Measurements from ENCODE around the gene PATZ1. TPM values are rescaled to one million over a fixed set of nuclear protein-coding genes. Genes with fewer than 3 reads are reported as not detected.

The PATZ1 gene
- total RNA-seq, 1 donor from 2014 or later: 37.4 TPM

- DNase-seq (no peak), ATAC-seq (ENCODE audit: low read depth) (no peak)
- ChIA-PET CTCF (no interaction called here), POLR2A (no interaction called here)
- H3K4me1 Mint-ChIP-seq: peaks cover 6% of the 10 kb centered on the region
- no peaks in the 10 kb centered on the region for H3K9me3 Mint-ChIP-seq
- peaks cover 90% of the 10 kb centered on the region for H3K36me3 Mint-ChIP-seq (ENCODE audit: low read depth)
- intact Hi-C loops (cut with micrococcal nuclease): no loop called here
- no peak overlapping the region for H3K27ac Mint-ChIP-seq
- no peak for TF ChIP-seq CTCF (IDR thresholded peaks at IDR 0.05)
- H3K4me3 Mint-ChIP-seq: no peak overlapping the region
- H3K27me3 Mint-ChIP-seq: no peaks in the 10 kb centered on the region
These were observed 12.5 kb downstream of the PATZ1 start for GRCh38 chr22:31333641-31334040.

GRCh38 chr22:31332886-31333285, 13.3 kb downstream of the PATZ1 start:
- CTCF ChIA-PET: no interaction called here
- peaks cover 91% of the 10 kb centered on the region for H3K36me3 Mint-ChIP-seq (ENCODE audit: low read depth)
- POLR2A ChIA-PET: no interaction called here
- H3K27me3 Mint-ChIP-seq: no peaks in the 10 kb centered on the region
- DNase-seq (no peak), ATAC-seq (ENCODE audit: low read depth) (no peak)
- no peaks in the 10 kb centered on the region for H3K9me3 Mint-ChIP-seq
- no peak overlapping the region for H3K27ac Mint-ChIP-seq
- intact Hi-C loops (cut with micrococcal nuclease): no loop called here
- peaks cover 2% of the 10 kb centered on the region for H3K4me1 Mint-ChIP-seq
- no peak overlapping the region for H3K4me3 Mint-ChIP-seq
- TF ChIP-seq CTCF (IDR thresholded peaks at IDR 0.05): no peak

- TF ChIP-seq CTCF (IDR thresholded peaks at IDR 0.05): no peak
- H3K36me3 Mint-ChIP-seq (ENCODE audit: low read depth): peaks cover 91% of the 10 kb centered on the region
- intact Hi-C loops (cut with micrococcal nuclease): no loop called here
- ChIA-PET POLR2A (no interaction called here), CTCF (interaction anchor here (1.3 kb wide), 1 partner anchor 40 kb away, joined by 4 read pairs; the partner anchor contains the start of gene PIK3IP1)
- H3K27ac Mint-ChIP-seq: no peak overlapping the region
- no peaks in the 10 kb centered on the region for H3K9me3 Mint-ChIP-seq
- ATAC-seq (ENCODE audit: low read depth) (no peak), DNase-seq (no peak)
- H3K27me3 Mint-ChIP-seq: no peaks in the 10 kb centered on the region
- H3K4me3 Mint-ChIP-seq: no peak overlapping the region
- H3K4me1 Mint-ChIP-seq: peaks cover under 1% of the 10 kb centered on the region
These were observed 14.1 kb downstream of the PATZ1 start for GRCh38 chr22:31332010-31332409.

GRCh38 chr22:31329453-31330215, 16.5 kb downstream of the PATZ1 start:
- H3K27me3 Mint-ChIP-seq: no peaks in the 10 kb centered on the region
- H3K9me3 Mint-ChIP-seq: no peaks in the 10 kb centered on the region
- TF ChIP-seq CTCF (IDR thresholded peaks at IDR 0.05): no peak
- no peak overlapping the region for H3K4me3 Mint-ChIP-seq
- intact Hi-C loops (cut with micrococcal nuclease): no loop called here
- no peak for DNase-seq
- no peaks in the 10 kb centered on the region for H3K4me1 Mint-ChIP-seq
- H3K36me3 Mint-ChIP-seq (ENCODE audit: low read depth): peaks cover 96% of the 10 kb centered on the region
- CTCF ChIA-PET: no interaction called here
- ATAC-seq (ENCODE audit: low read depth): no peak
- POLR2A ChIA-PET: interaction anchor here (1.2 kb wide), 1 partner anchor 14 kb away, joined by 4 read pairs; no protein-coding TSS in a partner anchor
- H3K27ac Mint-ChIP-seq: no peak overlapping the region

GRCh38 chr22:31329029-31329428, 17.1 kb downstream of the PATZ1 start:
- TF ChIP-seq CTCF (IDR thresholded peaks at IDR 0.05): no peak
- no peak overlapping the region for H3K4me3 Mint-ChIP-seq
- no peaks in the 10 kb centered on the region for H3K4me1 Mint-ChIP-seq
- no peak for DNase-seq
- peaks cover 94% of the 10 kb centered on the region for H3K36me3 Mint-ChIP-seq (ENCODE audit: low read depth)
- H3K27me3 Mint-ChIP-seq: no peaks in the 10 kb centered on the region
- ATAC-seq (ENCODE audit: low read depth): no peak
- ChIA-PET POLR2A (no interaction called here), CTCF (no interaction called here)
- intact Hi-C loops (cut with micrococcal nuclease): no loop called here
- no peak overlapping the region for H3K27ac Mint-ChIP-seq
- H3K9me3 Mint-ChIP-seq: no peaks in the 10 kb centered on the region
